ENCODE results near the gene HHAT.

Gene HHAT

GRCh38 chr1:210674151-210674550, 345.4 kb downstream of the HHAT start:
- H3K4me2 ChIP-seq (ENCODE audit: low read length): no peak overlapping the region
- no peak overlapping the region for H2AFZ ChIP-seq
- TF ChIP-seq CTCF (IDR thresholded peaks at IDR 0.05): no peak
- no peak overlapping the region for H3K4me3 ChIP-seq (ENCODE audit: low read depth, low read length)
- H3K9me3 ChIP-seq (ENCODE audit: control insufficient read depth, low read length): no peaks in the 10 kb centered on the region
- no peak overlapping the region for H3K27ac ChIP-seq
- H3K9ac ChIP-seq: no peak overlapping the region
- no peaks in the 10 kb centered on the region for H3K4me1 ChIP-seq
- H3K79me2 ChIP-seq: no peaks in the 10 kb centered on the region
- H3K27me3 ChIP-seq (ENCODE audit: control insufficient read depth, insufficient read depth, low read length): no peaks in the 10 kb centered on the region
- no peaks in the 10 kb centered on the region for H3K36me3 ChIP-seq (ENCODE audit: control insufficient read depth, insufficient read depth, low read length)

- no peak overlapping the region for H3K9ac ChIP-seq
- H3K36me3 ChIP-seq (ENCODE audit: control insufficient read depth, insufficient read depth, low read length): no peaks in the 10 kb centered on the region
- no peak overlapping the region for H3K4me3 ChIP-seq (ENCODE audit: low read depth, low read length)
- H3K27me3 ChIP-seq (ENCODE audit: control insufficient read depth, insufficient read depth, low read length): no peaks in the 10 kb centered on the region
- TF ChIP-seq CTCF (IDR thresholded peaks at IDR 0.05): no peak
- H3K9me3 ChIP-seq (ENCODE audit: control insufficient read depth, low read length): no peaks in the 10 kb centered on the region
- no peaks in the 10 kb centered on the region for H3K79me2 ChIP-seq
- H3K27ac ChIP-seq: no peak overlapping the region
- H3K4me2 ChIP-seq (ENCODE audit: low read length): no peak overlapping the region
- no peaks in the 10 kb centered on the region for H3K4me1 ChIP-seq
- no peak overlapping the region for H2AFZ ChIP-seq
Observed at GRCh38 chr1:210676539-210676938, 347.8 kb downstream of the HHAT start.

GRCh38 chr1:210677533-210677932, 348.8 kb downstream of the HHAT start:
- no peaks in the 10 kb centered on the region for H3K27me3 ChIP-seq (ENCODE audit: control insufficient read depth, insufficient read depth, low read length)

GRCh38 chr1:210678306-210678705, 349.6 kb downstream of the HHAT start:
- H3K27ac ChIP-seq: no peak overlapping the region
- no peak for TF ChIP-seq CTCF (IDR thresholded peaks at IDR 0.05)
- H3K4me3 ChIP-seq (ENCODE audit: low read depth, low read length): no peak overlapping the region
- no peak overlapping the region for H3K9ac ChIP-seq
- H3K79me2 ChIP-seq: no peaks in the 10 kb centered on the region
- H3K36me3 ChIP-seq (ENCODE audit: control insufficient read depth, insufficient read depth, low read length): no peaks in the 10 kb centered on the region
- H3K27me3 ChIP-seq (ENCODE audit: control insufficient read depth, insufficient read depth, low read length): no peaks in the 10 kb centered on the region
- no peak overlapping the region for H3K4me2 ChIP-seq (ENCODE audit: low read length)
- no peaks in the 10 kb centered on the region for H3K9me3 ChIP-seq (ENCODE audit: control insufficient read depth, low read length)
- H2AFZ ChIP-seq: no peak overlapping the region
- no peaks in the 10 kb centered on the region for H3K4me1 ChIP-seq

More at GRCh38 chr1:210677533-210677932, 348.8 kb downstream of the HHAT start:
- H3K4me3 ChIP-seq (ENCODE audit: low read depth, low read length): no peak overlapping the region
- no peak for TF ChIP-seq CTCF (IDR thresholded peaks at IDR 0.05)
- no peaks in the 10 kb centered on the region for H3K4me1 ChIP-seq
- H3K27ac ChIP-seq: no peak overlapping the region
- H3K9me3 ChIP-seq (ENCODE audit: control insufficient read depth, low read length): no peaks in the 10 kb centered on the region
- H3K9ac ChIP-seq: no peak overlapping the region
- no peak overlapping the region for H2AFZ ChIP-seq
- no peak overlapping the region for H3K4me2 ChIP-seq (ENCODE audit: low read length)
- no peaks in the 10 kb centered on the region for H3K36me3 ChIP-seq (ENCODE audit: control insufficient read depth, insufficient read depth, low read length)
- H3K79me2 ChIP-seq: no peaks in the 10 kb centered on the region

GRCh38 chr1:210681158-210681557, 352.5 kb downstream of the HHAT start:
- H3K36me3 ChIP-seq (ENCODE audit: control insufficient read depth, insufficient read depth, low read length): no peaks in the 10 kb centered on the region
- no peaks in the 10 kb centered on the region for H3K27me3 ChIP-seq (ENCODE audit: control insufficient read depth, insufficient read depth, low read length)
- no peaks in the 10 kb centered on the region for H3K79me2 ChIP-seq
- no peak for TF ChIP-seq CTCF (IDR thresholded peaks at IDR 0.05)
- H3K9me3 ChIP-seq (ENCODE audit: control insufficient read depth, low read length): no peaks in the 10 kb centered on the region
- no peak overlapping the region for H3K9ac ChIP-seq
- H3K4me1 ChIP-seq: no peaks in the 10 kb centered on the region
- no peak overlapping the region for H3K4me3 ChIP-seq (ENCODE audit: low read depth, low read length)
- H3K27ac ChIP-seq: no peak overlapping the region
- no peak overlapping the region for H2AFZ ChIP-seq
- H3K4me2 ChIP-seq (ENCODE audit: low read length): no peak overlapping the region
